Measurements from ENCODE around the gene FAM131C.
"Not testable (repeated sequence)": the region's sequence is repeated elsewhere in the genome, so short reads cannot be mapped to it uniquely, and the experiment has no call there.

Gene FAM131C

GRCh38 chr1:16041200-16041599 is 32.3 kb downstream of the FAM131C start:
- H3K4me3 ChIP-seq (ENCODE audit: low read depth, low read length) = no peak overlapping the region
- TF ChIP-seq, protein P1, sequence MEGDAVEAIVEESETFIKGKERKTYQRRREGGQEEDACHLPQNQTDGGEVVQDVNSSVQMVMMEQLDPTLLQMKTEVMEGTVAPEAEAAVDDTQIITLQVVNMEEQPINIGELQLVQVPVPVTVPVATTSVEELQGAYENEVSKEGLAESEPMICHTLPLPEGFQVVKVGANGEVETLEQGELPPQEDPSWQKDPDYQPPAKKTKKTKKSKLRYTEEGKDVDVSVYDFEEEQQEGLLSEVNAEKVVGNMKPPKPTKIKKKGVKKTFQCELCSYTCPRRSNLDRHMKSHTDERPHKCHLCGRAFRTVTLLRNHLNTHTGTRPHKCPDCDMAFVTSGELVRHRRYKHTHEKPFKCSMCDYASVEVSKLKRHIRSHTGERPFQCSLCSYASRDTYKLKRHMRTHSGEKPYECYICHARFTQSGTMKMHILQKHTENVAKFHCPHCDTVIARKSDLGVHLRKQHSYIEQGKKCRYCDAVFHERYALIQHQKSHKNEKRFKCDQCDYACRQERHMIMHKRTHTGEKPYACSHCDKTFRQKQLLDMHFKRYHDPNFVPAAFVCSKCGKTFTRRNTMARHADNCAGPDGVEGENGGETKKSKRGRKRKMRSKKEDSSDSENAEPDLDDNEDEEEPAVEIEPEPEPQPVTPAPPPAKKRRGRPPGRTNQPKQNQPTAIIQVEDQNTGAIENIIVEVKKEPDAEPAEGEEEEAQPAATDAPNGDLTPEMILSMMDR (IDR thresholded peaks at IDR 0.05; ENCODE audit: control insufficient read depth, extremely low read depth, insufficient read depth) = no peak
- DNase-seq (ENCODE audit: low read depth) = no peak

DNA sequence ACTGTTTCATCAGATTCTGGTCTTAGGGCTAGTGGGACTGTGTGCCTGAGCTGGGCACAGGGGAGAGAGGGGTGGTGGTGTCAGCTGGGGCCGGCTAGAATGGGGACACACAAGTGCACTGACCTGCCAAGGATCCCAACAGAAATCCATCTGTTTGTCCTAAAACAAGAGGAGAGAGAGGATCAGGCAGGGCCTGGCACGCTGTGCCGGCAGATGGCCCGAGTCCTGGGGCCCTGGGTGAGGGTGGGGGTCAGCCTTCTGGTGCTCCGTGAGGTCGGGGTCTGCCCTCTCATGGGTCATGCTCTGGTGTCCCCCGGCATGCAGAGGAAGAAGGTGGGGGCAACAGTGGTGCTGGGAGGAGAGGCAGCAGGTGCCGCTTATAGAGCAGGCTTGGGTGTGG is 33.6 kb downstream of the FAM131C start:
- H3K4me3 ChIP-seq (ENCODE audit: low read depth, low read length); DNase-seq (ENCODE audit: low read depth): not testable (repeated sequence)

DNA sequence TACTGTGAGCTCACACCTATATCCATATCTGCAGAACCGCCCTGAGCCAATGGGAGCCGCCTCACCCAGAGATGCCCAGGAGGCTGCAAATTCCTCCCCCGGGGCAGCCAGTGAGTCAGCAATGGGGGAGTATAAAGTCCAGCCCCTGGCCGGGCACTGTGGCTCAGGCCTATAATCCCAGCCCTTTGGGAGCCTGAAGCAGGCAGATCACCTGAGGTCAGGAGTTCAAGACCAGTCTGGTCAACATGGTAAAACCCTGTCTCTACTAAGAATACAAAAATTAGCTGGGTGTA is 34.9 kb downstream of the FAM131C start:
- no peak for DNase-seq (ENCODE audit: low read depth)
- TF ChIP-seq, protein P1 (IDR thresholded peaks at IDR 0.05; ENCODE audit: control insufficient read depth, extremely low read depth, insufficient read depth) = no peak
- H3K4me3 ChIP-seq (ENCODE audit: low read depth, low read length) = no peak overlapping the region

DNA sequence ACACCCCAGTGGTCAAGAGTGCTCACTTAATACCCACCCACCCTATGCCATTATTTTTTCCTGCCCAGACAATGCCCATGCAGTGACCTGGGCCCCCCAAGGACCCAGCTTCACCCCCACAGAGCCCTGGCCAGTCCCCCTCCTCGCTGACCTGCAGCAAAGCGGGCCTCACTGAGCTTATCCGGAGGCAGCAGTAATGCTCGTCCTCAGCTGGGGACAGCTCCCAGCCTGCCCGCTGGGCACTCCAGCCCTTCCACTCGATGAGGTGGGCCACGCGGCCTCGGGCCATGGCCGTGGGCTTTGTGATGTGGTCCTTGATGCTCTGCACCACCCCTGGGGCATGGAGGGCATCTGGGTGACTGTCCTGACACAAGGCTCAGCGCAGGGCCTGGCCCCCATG is 37.0 kb downstream of the FAM131C start:
- DNase-seq (ENCODE audit: low read depth); H3K4me3 ChIP-seq (ENCODE audit: low read depth, low read length): not testable (repeated sequence)

DNA sequence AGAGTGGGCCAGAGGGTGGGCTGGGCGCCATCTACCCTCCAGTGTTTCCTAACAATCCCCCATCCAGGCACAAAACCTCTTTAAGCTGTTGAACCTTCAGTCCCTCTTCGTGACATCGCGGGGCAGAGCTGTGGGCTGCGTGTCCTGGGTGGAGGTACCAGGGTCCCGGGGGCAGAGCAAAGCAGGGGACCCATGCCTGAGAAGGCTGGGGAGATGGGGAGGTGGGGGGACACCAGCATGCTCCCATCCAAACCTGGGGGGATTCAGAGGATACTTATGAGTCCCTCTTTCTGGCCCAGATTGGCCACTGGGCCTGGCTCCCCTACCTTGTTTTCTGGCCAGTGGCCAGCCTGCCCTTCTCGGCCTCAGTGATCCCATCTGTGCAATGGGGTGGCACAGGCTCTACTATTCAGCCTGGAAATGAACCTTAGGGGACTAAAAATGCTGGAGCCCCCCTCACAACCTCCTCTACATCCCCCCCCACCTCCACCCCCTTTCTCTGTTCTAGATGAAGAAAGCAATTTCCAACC is 40.3 kb downstream of the FAM131C start:
- H3K4me3 ChIP-seq (ENCODE audit: low read depth, low read length); DNase-seq (ENCODE audit: low read depth): not testable (repeated sequence)

- TF ChIP-seq, protein P1 (IDR thresholded peaks at IDR 0.05; ENCODE audit: control insufficient read depth, extremely low read depth, insufficient read depth) = peak; percentile 57
- H3K4me3 ChIP-seq (ENCODE audit: low read depth, low read length) = no peak overlapping the region
- no peak for DNase-seq (ENCODE audit: low read depth)
Measured at GRCh38 chr1:16032388-16033102, 40.9 kb downstream of the FAM131C start.

DNA sequence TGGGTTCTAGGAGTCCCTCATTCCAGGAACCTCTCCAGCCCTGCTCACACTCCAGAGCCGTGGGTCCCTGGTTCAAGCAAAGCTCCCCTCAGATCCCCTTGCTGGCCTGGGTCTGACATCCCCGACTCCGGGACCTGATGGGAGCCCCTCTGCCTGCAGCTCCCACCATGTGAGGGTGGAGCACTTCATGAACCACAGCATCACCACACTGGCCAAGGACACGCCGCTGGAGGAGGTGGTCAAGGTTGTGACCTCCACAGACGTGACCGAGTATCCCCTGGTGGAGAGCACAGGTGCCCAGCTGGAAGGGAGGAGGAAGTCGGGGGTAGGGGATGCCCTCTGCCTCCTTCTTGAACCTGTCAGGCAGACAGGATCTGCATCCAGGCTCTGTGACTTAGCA is 41.9 kb downstream of the FAM131C start:
- no peak for DNase-seq (ENCODE audit: low read depth)
- no peak overlapping the region for H3K4me3 ChIP-seq (ENCODE audit: low read depth, low read length)
- TF ChIP-seq, protein P1 (IDR thresholded peaks at IDR 0.05; ENCODE audit: control insufficient read depth, extremely low read depth, insufficient read depth) = no peak

- TF ChIP-seq, protein P1 (IDR thresholded peaks at IDR 0.05; ENCODE audit: control insufficient read depth, extremely low read depth, insufficient read depth) = no peak
Measured at GRCh38 chr1:16029288-16029687, 44.2 kb downstream of the FAM131C start.

DNA sequence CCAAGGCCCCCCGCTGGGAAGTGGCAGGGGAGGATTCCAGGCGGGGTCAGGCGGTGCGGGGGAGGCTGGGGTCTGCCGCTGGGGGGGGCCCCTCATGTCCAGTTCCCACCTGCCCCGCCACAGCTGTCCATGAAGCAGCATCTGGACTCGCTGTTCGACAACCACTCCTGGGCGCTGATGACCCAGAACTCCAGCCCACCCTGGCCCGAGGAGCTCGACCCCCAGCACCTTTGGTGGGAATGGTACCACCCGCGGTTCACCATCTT is 44.5 kb downstream of the FAM131C start:
- DNase-seq (ENCODE audit: low read depth); H3K4me3 ChIP-seq (ENCODE audit: low read depth, low read length): not testable (repeated sequence)

More at GRCh38 chr1:16029288-16029687, 44.2 kb downstream of the FAM131C start:
- no peak for DNase-seq (ENCODE audit: low read depth)
- H3K4me3 ChIP-seq (ENCODE audit: low read depth, low read length) = no peak overlapping the region
